Measurements from ENCODE around the gene BRD7. TPM values are rescaled to one million over a fixed set of nuclear protein-coding genes. Genes with fewer than 3 reads are reported as not detected.

The BRD7 gene
- total RNA-seq, 2 donors from 2014 or later, result 28.0 to 28.9 TPM

DNA sequence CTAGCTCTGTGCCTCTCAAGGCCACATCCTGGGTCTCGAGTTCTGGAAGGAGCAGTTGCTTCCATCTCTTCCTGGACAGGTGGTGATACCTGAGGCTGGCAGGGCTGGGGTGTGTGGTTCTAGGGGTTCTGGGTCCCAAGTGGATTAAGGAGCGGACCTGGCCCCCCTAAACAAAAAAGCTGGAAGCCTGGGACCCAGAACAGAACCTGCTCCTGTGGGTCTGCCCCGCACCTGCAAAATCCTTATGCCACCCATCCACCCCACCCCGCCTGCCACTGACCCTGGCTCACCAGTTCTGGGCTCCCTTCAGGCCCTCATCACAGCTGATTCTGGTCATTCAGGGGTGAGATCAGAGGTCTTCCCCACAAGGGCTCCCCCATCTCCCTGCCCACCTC is 57.7 kb downstream of the BRD7 start:
- Histone ChIP-seq H3K4me1 (peaks cover 0 to 13% of the 10 kb centered on the region in 2 donors), H3K36me3 (peaks cover 36% of the 10 kb centered on the region), H3K9me3 (no peaks in the 10 kb centered on the region), H3K27me3 (no peaks in the 10 kb centered on the region), H3K27ac (no peak overlapping the region), H3K4me3 (no peak overlapping the region)
- DNase-seq (ENCODE audit: low spot score), result peak; percentile 55
- TF ChIP-seq, protein P1, sequence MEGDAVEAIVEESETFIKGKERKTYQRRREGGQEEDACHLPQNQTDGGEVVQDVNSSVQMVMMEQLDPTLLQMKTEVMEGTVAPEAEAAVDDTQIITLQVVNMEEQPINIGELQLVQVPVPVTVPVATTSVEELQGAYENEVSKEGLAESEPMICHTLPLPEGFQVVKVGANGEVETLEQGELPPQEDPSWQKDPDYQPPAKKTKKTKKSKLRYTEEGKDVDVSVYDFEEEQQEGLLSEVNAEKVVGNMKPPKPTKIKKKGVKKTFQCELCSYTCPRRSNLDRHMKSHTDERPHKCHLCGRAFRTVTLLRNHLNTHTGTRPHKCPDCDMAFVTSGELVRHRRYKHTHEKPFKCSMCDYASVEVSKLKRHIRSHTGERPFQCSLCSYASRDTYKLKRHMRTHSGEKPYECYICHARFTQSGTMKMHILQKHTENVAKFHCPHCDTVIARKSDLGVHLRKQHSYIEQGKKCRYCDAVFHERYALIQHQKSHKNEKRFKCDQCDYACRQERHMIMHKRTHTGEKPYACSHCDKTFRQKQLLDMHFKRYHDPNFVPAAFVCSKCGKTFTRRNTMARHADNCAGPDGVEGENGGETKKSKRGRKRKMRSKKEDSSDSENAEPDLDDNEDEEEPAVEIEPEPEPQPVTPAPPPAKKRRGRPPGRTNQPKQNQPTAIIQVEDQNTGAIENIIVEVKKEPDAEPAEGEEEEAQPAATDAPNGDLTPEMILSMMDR (IDR thresholded peaks at IDR 0.05), result no peak

DNA sequence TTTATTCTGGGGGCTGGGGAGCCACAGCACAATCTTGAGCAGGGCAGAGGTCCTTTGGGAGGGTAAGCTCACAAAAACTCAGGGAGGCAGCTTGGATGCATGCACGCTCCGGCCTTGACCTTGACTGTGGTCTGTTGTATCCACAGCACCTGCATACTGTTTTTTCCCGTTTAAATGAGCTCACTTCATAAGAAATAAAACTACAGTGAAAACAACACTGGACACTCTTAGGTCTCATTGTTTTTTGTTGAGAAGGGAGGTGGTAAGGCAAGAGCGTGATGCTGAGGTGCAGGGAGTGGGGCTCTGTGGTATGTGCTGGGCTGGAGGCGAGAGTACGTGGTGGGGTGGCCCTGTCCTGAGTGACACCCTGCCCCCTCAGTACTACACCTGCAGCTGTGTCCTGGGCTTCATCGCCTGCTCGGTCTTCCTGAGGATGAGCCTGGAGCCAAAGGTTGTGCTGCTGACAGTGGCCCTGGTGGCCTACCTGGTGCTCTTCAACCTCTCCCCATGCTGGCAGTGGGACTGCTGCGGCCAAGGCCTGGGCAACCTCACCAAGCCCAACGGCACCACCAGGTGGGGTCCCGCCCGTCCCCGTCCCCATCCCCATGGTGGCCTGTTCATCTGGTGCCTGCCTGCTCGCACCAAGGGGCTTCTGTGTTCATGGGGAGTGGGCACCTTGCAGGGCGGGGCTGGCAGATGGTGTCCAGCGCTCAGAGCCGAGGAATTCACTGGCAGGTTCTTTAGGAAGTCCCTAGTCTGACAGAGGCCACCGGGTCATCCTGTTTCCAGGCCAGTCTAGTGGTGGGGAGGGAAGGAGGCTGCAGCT is 58.3 kb downstream of the BRD7 start:
- no peaks in the 10 kb centered on the region for H3K27me3 ChIP-seq
- TF ChIP-seq, protein P1 (IDR thresholded peaks at IDR 0.05), result no peak
- no peak overlapping the region for H3K27ac ChIP-seq
- H3K4me1 ChIP-seq, result peaks cover 0 to 13% of the 10 kb centered on the region in 2 donors
- H3K36me3 ChIP-seq, result peaks cover 30% of the 10 kb centered on the region
- DNase-seq (ENCODE audit: low spot score), result peak; percentile 54
- no peaks in the 10 kb centered on the region for H3K9me3 ChIP-seq
- H3K4me3 ChIP-seq, result no peak overlapping the region

DNA sequence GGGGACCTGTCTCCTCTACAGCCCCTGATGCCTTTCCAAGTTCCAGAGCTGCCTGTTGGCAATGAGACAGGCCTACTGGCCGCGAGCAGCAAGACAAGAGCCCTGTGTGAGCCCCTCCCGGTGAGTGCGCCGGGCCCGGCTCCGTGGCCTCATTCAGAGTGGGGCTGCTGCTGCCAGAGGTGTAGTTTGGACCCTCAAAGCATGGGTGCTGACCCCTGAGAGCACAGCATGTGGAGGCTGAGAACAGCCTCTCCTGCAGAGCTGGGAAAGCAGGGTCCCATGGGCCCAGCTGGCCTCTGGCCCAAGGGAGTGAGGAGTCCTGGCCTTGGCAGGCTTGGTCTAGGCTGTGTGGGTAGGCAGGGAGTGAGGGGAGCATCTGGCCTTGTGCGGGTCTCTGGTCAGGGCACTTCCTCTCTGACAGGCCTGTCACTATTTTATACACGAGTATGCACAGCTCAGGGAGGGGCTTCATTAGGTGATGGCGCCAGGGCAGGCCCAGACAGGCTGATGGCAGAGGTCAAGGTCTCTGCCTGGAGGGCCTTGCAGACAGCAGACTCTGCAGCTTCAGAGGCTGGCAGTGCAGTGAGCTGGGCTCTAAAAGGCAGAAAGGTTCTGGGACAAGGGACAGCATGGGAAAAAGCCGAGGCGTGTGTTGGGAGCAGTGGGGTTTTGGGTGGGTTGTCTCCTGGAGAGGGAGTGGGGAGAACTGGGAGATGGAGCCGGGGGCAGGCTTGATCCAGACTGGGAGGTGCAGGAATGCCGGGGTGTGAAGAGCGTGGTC is 59.1 kb downstream of the BRD7 start:
- DNase-seq (ENCODE audit: low spot score), result peak; percentile 61
- H3K9me3 ChIP-seq, result no peaks in the 10 kb centered on the region
- no peak overlapping the region for H3K4me3 ChIP-seq
- H3K4me1 ChIP-seq, result peaks cover 0 to 13% of the 10 kb centered on the region in 2 donors
- TF ChIP-seq, protein P1 (IDR thresholded peaks at IDR 0.05), result no peak
- no peak overlapping the region for H3K27ac ChIP-seq
- no peaks in the 10 kb centered on the region for H3K27me3 ChIP-seq
- peaks cover 24% of the 10 kb centered on the region for H3K36me3 ChIP-seq

GRCh38 chr16:50309156-50309526 is 59.6 kb downstream of the BRD7 start:
- Histone ChIP-seq H3K4me1 (peaks cover 0 to 12% of the 10 kb centered on the region in 2 donors), H3K27ac (no peak overlapping the region), H3K9me3 (no peaks in the 10 kb centered on the region), H3K36me3 (peaks cover 18% of the 10 kb centered on the region), H3K27me3 (no peaks in the 10 kb centered on the region), H3K4me3 (no peak overlapping the region)
- no peak for DNase-seq (ENCODE audit: low spot score)
- TF ChIP-seq, protein P1 (IDR thresholded peaks at IDR 0.05), result no peak

DNA sequence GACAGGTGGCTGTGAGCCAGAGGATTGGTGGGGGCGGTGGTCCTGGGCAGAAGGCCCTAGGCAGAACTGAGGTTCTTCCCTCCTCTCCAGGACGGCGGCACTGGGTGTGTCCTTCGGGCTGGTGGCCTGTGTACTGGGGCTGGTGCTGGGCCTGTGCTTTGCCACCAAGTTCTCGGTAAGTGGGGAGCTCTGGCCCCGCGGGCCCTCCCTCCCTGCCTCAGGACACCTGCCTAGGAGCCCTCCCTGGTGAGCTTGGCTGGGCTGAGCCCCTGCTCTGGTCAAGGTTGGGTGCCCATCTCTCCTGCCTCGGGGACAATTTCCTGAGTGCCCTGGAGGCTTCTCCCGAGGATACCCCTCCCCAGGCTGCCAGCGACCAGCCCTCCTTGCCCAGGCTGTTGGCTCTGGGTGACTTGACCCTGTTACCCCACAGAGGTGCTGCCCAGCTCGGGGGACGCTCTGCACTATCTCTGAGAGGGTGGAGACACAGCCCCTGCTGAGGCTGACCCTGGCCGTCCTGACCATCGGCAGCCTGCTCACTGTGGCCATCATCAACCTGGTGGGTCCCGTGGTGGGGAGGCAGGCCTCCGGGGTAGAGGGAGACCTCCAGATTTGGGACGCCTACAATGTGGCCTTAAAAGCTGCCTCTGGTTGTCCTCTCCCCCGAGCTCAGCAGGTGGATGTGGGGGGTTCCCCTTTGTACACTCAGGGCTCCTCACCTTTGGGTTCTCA is 60.4 kb downstream of the BRD7 start:
- H3K27ac ChIP-seq, result no peak overlapping the region
- peaks cover 0 to 8% of the 10 kb centered on the region in 2 donors for H3K4me1 ChIP-seq
- H3K9me3 ChIP-seq, result no peaks in the 10 kb centered on the region
- peak; percentile 52 for DNase-seq (ENCODE audit: low spot score)
- TF ChIP-seq, protein P1 (IDR thresholded peaks at IDR 0.05), result no peak
- H3K4me3 ChIP-seq, result no peak overlapping the region
- no peaks in the 10 kb centered on the region for H3K27me3 ChIP-seq
- peaks cover 12% of the 10 kb centered on the region for H3K36me3 ChIP-seq

Data from right atrium auricular region (tissue), 2 donors.